K562 (cell line): ENCODE measurements around the gene CCNT1. TPM values are rescaled to one million over a fixed set of nuclear protein-coding genes. Genes with fewer than 3 reads are reported as not detected.

Source experiments
- BCLAF1 ChIP-seq, 2 experiments: fragments of 450-650 bp in 1 of 2; IDR thresholded peaks; 2 replicates each; pipeline ENCODE4 v1.6.1; 2011 to 2017; ENCODE audit warnings: low read depth in 2 of 2, antibody characterized with exemption in 1 of 2, borderline replicate concordance in 1 of 2, low read length in 1 of 2, mild to moderate bottlenecking in 1 of 2, mixed read lengths in 1 of 2; ENCODE audit not compliant: control insufficient read depth in 1 of 2
- ETV6 ChIP-seq, 3 experiments: fragments of 150-350 bp in 1 of 3; sonication (generic) in 1 of 3; formaldehyde crosslinking in 1 of 3; IDR thresholded peaks; 2 replicates each; pipeline versions ENCODE4 v1.6.1 to v1.8.0; 2014 to 2022; ENCODE audit warnings: borderline replicate concordance in 2 of 3, low read depth in 2 of 3, antibody characterized with exemption in 1 of 3, low read length in 1 of 3, mild to moderate bottlenecking in 1 of 3, missing genetic modification reagents in 1 of 3
- GABPB1 ChIP-seq: sonication (generic); formaldehyde crosslinking; IDR thresholded peaks from 2 replicates; pipeline ENCODE4 v1.8.0; 2022; ENCODE audit warnings: mild to moderate bottlenecking, missing genetic modification reagents
- MEF2A ChIP-seq: IDR thresholded peaks from 2 replicates; pipeline ENCODE4 v1.6.1; 2011; ENCODE audit warnings: low read depth, mild to moderate bottlenecking, low read length, moderate library complexity; ENCODE audit not compliant: control insufficient read depth
- PHTF2 ChIP-seq: fragments of 250-450 bp; sonication (Bioruptor Pico); IDR thresholded peaks from 2 replicates; pipeline ENCODE4 v1.5.0; 2021; ENCODE audit warnings: mild to moderate bottlenecking
- SIN3B ChIP-seq: fragments of 450-650 bp; IDR thresholded peaks from 2 replicates; pipeline ENCODE4 v1.6.1; 2017; ENCODE audit warnings: low read depth, mild to moderate bottlenecking, moderate library complexity
- U2AF1 ChIP-seq: fragments of 200-400 bp; formaldehyde crosslinking; optimal IDR thresholded peaks from 2 replicates; pipeline ENCODE3; 2017; ENCODE audit warnings: mild to moderate bottlenecking, low read depth, low read length, moderate library complexity
- ZC3H11A ChIP-seq: IDR thresholded peaks from 2 replicates; pipeline ENCODE4 v1.6.1; 2012; ENCODE audit warnings: low read depth, low read length, improper control_type of control experiment
- ZNF24 ChIP-seq: fragments of 450-650 bp; IDR thresholded peaks from 2 replicates; pipeline ENCODE4 v1.6.1; 2016
- ZNF311 ChIP-seq: fragments of 250-450 bp; sonication (Bioruptor Pico); IDR thresholded peaks from 2 replicates; pipeline ENCODE4 v1.4.0; 2020; ENCODE audit warnings: mild to moderate bottlenecking, moderate library complexity
- polyA plus RNA-seq, 8 experiments: library from polyadenylated mRNA; depleted of rRNA in 4 of 8; stranded (reverse) in 5 of 8; unstranded in 3 of 8; fragments of >200 nt; fragmentation: Nextera tagmentation in 2 of 8; fragmentation: Illumina TruSeq in 1 of 8; extraction: Ambion mirVana in 2 of 8; extraction: Trizol in 1 of 8; gene quantifications; 2 replicates each; pipeline versions ENCODE4 v1.2.1 to v1.2.3, GENCODE V29; 2011 to 2014; ENCODE audit warnings: inconsistent platforms in 1 of 8, missing spikeins in 1 of 8
- total RNA-seq, 7 experiments: library from RNA; depleted of rRNA in 6 of 7; stranded (reverse); fragments of >200 nt in 6 of 7; fragmentation: Illumina TruSeq in 2 of 7; extraction: Trizol in 2 of 7; gene quantifications; 2 replicates each; pipeline versions ENCODE4 v1.2.1 to v1.2.3, GENCODE V29; 2011 to 2021; ENCODE audit warnings: low replicate concordance in 1 of 7
- TF ChIP-seq, protein P1 (sequence below): sonication (generic); formaldehyde crosslinking; IDR thresholded peaks from 2 replicates; pipeline ENCODE4 v1.8.0; 2022; ENCODE audit warnings: mild to moderate bottlenecking, missing genetic modification reagents
- TF ChIP-seq, protein P2 (sequence below): sonication (generic); formaldehyde crosslinking; IDR thresholded peaks from 2 replicates; pipeline ENCODE4 v1.8.0; 2022; ENCODE audit warnings: missing genetic modification reagents, mild to moderate bottlenecking, moderate library complexity, borderline replicate concordance
- TF ChIP-seq, protein P3 (sequence below): fragments of 450-650 bp; formaldehyde crosslinking; IDR thresholded peaks from 2 replicates; pipeline ENCODE4 v1.4.0; 2020; ENCODE audit warnings: mild to moderate bottlenecking, moderate library complexity
- TF ChIP-seq, protein P4 (sequence below): fragments of 450-650 bp; IDR thresholded peaks from 2 replicates; pipeline ENCODE4 v1.6.1; 2017; ENCODE audit warnings: antibody characterized with exemption, mild to moderate bottlenecking

The CCNT1 gene
- total and polyA plus RNA-seq, 9 of the 15 experiments (the other 6 are each of a cell fraction or from before 2014, with no cell fraction given): 9.7 to 52.4 (median 33.4) TPM

DNA sequence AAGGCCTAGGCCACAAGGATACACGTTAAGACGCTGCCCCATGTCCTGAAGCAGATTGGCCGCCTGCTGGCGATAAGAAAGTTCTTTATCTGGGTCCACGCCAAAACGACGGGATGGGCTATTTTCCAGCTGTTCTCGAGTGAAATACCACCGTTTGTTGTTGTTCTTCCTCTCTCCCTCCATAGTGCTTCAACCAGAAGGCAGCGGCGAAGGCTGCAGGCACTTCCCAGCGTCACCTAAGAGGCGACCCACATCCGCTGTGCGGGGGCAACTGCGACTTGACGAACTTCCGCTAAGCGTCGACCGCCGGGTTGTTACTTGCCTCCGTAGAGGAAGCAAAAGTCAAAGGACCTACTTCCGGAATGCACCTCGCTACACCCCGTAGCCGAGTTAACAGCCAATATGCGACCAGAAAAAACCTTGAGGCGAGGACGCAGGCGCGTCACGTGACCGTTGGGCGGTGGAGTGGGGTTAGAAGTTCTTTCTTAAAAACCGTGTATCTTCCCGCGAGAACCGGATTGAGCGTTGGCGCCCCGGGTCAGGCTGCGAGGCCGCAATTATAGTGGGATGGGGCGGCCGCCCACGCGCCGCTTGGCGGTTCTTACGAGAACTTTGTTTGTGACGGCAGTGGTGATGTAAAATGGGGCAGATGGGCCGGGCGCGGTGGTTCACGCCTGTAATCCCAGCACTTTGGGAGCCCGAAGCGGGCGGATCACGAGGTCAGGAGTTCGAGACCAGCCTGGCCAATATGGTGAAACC lies at the start of gene CCNT1 (continued):
- TF ChIP-seq, protein P1, sequence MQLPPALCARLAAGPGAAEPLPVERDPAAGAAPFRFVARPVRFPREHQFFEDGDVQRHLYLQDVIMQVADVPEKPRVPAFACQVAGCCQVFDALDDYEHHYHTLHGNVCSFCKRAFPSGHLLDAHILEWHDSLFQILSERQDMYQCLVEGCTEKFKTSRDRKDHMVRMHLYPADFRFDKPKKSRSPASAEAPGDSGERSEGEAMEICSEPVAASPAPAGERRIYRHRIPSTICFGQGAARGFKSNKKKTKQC: peak; percentile 65; the same call in 1 of the 2 replicates
- TF ChIP-seq, protein P2, sequence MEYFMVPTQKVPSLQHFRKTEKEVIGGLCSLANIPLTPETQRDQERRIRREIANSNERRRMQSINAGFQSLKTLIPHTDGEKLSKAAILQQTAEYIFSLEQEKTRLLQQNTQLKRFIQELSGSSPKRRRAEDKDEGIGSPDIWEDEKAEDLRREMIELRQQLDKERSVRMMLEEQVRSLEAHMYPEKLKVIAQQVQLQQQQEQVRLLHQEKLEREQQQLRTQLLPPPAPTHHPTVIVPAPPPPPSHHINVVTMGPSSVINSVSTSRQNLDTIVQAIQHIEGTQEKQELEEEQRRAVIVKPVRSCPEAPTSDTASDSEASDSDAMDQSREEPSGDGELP (CRISPR knock-in tag): peak; percentile 91
- TF ChIP-seq, protein P3, sequence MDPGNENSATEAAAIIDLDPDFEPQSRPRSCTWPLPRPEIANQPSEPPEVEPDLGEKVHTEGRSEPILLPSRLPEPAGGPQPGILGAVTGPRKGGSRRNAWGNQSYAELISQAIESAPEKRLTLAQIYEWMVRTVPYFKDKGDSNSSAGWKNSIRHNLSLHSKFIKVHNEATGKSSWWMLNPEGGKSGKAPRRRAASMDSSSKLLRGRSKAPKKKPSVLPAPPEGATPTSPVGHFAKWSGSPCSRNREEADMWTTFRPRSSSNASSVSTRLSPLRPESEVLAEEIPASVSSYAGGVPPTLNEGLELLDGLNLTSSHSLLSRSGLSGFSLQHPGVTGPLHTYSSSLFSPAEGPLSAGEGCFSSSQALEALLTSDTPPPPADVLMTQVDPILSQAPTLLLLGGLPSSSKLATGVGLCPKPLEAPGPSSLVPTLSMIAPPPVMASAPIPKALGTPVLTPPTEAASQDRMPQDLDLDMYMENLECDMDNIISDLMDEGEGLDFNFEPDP: no peak
- TF ChIP-seq SIN3B: peak; percentile 88
- peak in 1 of 2 experiments; percentile 94; a peak in 2 of 4 replicates for TF ChIP-seq BCLAF1 (IDR thresholded peaks at IDR 0.05; ENCODE audit: borderline replicate concordance in 1 of 2, control insufficient read depth in 1 of 2, low read depth in 2 of 2, low read length in 1 of 2)
- TF ChIP-seq, protein P4, sequence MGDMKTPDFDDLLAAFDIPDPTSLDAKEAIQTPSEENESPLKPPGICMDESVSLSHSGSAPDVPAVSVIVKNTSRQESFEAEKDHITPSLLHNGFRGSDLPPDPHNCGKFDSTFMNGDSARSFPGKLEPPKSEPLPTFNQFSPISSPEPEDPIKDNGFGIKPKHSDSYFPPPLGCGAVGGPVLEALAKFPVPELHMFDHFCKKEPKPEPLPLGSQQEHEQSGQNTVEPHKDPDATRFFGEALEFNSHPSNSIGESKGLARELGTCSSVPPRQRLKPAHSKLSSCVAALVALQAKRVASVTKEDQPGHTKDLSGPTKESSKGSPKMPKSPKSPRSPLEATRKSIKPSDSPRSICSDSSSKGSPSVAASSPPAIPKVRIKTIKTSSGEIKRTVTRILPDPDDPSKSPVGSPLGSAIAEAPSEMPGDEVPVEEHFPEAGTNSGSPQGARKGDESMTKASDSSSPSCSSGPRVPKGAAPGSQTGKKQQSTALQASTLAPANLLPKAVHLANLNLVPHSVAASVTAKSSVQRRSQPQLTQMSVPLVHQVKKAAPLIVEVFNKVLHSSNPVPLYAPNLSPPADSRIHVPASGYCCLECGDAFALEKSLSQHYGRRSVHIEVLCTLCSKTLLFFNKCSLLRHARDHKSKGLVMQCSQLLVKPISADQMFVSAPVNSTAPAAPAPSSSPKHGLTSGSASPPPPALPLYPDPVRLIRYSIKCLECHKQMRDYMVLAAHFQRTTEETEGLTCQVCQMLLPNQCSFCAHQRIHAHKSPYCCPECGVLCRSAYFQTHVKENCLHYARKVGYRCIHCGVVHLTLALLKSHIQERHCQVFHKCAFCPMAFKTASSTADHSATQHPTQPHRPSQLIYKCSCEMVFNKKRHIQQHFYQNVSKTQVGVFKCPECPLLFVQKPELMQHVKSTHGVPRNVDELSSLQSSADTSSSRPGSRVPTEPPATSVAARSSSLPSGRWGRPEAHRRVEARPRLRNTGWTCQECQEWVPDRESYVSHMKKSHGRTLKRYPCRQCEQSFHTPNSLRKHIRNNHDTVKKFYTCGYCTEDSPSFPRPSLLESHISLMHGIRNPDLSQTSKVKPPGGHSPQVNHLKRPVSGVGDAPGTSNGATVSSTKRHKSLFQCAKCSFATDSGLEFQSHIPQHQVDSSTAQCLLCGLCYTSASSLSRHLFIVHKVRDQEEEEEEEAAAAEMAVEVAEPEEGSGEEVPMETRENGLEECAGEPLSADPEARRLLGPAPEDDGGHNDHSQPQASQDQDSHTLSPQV: 0 out of 2 replicates have a peak, but pooled peaks have one; percentile 51
- TF ChIP-seq ZNF24: 0 out of 2 replicates have a peak, but pooled peaks have one; percentile 71
- TF ChIP-seq U2AF1: no peak
- no peak for TF ChIP-seq PHTF2 (CRISPR knock-in tag)
- no peak for TF ChIP-seq ZC3H11A
- TF ChIP-seq GABPB1 (CRISPR knock-in tag): peak; percentile 99
- TF ChIP-seq ZNF311 (CRISPR knock-in tag): no peak
- no peak for TF ChIP-seq MEF2A
- TF ChIP-seq ETV6 (IDR thresholded peaks at IDR 0.05; ENCODE audit: borderline replicate concordance in 1 of 2, low read depth in 2 of 2, low read length in 1 of 2): peak in 1 of 2 experiments; percentile 86; a peak in 3 of 4 replicates
- no peak for TF ChIP-seq ETV6 (CRISPR knock-in tag; IDR thresholded peaks at IDR 0.05; ENCODE audit: borderline replicate concordance)
